ENCODE data around the gene CRTC1.

GRCh38 chr19:18735752-18736151 lies 52.3 kb downstream of the CRTC1 start:
- TF ChIP-seq CTCF (IDR thresholded peaks at IDR 0.05): no peak
- no peak for TF ChIP-seq POLR2A (IDR thresholded peaks at IDR 0.05)
